Measurements from ENCODE around the gene FRY. TPM values are rescaled to one million over a fixed set of nuclear protein-coding genes. Genes with fewer than 3 reads are reported as not detected.

The FRY gene
- total and polyA plus RNA-seq, 2 donors (not counting 1 experiment from before 2014, with no cell fraction given): 2.3 to 6.3 TPM

DNA sequence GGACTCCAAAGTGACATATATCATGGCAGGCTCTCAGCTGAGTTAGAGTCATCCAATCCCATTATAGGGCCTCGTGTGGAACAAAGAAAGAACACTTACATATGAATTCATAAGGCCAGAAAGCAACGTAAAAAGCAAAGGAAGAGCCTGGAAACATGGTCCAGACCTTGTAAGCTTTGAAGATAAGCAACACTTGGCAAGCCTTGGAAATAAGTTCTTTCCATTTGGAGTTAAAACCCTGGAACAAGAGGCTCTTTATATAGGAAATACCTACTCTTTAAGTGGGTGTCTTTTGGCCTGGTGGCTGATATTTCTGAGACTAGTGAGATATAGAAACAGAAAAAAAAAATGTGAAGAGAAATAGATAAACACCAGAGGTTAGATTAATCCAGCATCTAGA, 234.2 kb downstream of the FRY start:
- no peaks in the 10 kb centered on the region for H3K36me3 ChIP-seq (replicated peaks in 1 of 2; ENCODE audit: control extremely low read depth in 1 of 2, control insufficient read depth in 1 of 2, extremely low read depth in 1 of 2, insufficient read depth in 2 of 2, low read length in 1 of 2)
- no peaks in the 10 kb centered on the region for H3K27me3 Mint-ChIP-seq
- no peak overlapping the region for H3K27ac ChIP-seq (ENCODE audit: low read length in 2 of 2)
- intact Hi-C loops (cut with micrococcal nuclease): loop anchor here (5.0 kb wide), 1 partner anchor 47 kb away; no protein-coding TSS in a partner anchor
- no peaks in the 10 kb centered on the region for H3K27me3 ChIP-seq (replicated peaks in 1 of 4; ENCODE audit: control extremely low read depth in 1 of 4, control insufficient read depth in 3 of 4, insufficient read depth in 4 of 4, low read length in 3 of 4)
- H3K4me1 Mint-ChIP-seq: no peaks in the 10 kb centered on the region
- no peak for DNase-seq
- H3K9me3 ChIP-seq (ENCODE audit: control extremely low read depth in 1 of 3, control insufficient read depth in 2 of 3, insufficient read depth in 1 of 3, low read length in 2 of 3): no peaks in the 10 kb centered on the region
- ATAC-seq (ENCODE audit: low read depth): no peak
- no peak overlapping the region for H2AFZ ChIP-seq (ENCODE audit: insufficient read depth, low read depth, low read length, poor library complexity, severe bottlenecking)
- no peak overlapping the region for H3K27ac Mint-ChIP-seq
- H3K4me2 ChIP-seq (replicated peaks; ENCODE audit: low read depth, low read length, poor library complexity, severe bottlenecking): no peak overlapping the region
- no peaks in the 10 kb centered on the region for H3K79me2 ChIP-seq (ENCODE audit: control insufficient read depth, insufficient read depth, low read length)
- CTCF ChIA-PET: interaction anchor here (1.0 kb wide), 1 partner anchor 50 kb away, joined by 3 read pairs; no protein-coding TSS in a partner anchor
- TF ChIP-seq, protein P1, sequence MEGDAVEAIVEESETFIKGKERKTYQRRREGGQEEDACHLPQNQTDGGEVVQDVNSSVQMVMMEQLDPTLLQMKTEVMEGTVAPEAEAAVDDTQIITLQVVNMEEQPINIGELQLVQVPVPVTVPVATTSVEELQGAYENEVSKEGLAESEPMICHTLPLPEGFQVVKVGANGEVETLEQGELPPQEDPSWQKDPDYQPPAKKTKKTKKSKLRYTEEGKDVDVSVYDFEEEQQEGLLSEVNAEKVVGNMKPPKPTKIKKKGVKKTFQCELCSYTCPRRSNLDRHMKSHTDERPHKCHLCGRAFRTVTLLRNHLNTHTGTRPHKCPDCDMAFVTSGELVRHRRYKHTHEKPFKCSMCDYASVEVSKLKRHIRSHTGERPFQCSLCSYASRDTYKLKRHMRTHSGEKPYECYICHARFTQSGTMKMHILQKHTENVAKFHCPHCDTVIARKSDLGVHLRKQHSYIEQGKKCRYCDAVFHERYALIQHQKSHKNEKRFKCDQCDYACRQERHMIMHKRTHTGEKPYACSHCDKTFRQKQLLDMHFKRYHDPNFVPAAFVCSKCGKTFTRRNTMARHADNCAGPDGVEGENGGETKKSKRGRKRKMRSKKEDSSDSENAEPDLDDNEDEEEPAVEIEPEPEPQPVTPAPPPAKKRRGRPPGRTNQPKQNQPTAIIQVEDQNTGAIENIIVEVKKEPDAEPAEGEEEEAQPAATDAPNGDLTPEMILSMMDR (IDR thresholded peaks at IDR 0.05): no peak
- no peak for TF ChIP-seq EZH2 (IDR thresholded peaks at IDR 0.05; ENCODE audit: borderline replicate concordance, insufficient read depth, low read depth, low read length, poor library complexity, severe bottlenecking)
- no peak overlapping the region for H3K4me3 Mint-ChIP-seq
- H3K9ac ChIP-seq (ENCODE audit: low read length): no peak overlapping the region
- no peaks in the 10 kb centered on the region for H4K20me1 ChIP-seq (ENCODE audit: control insufficient read depth, insufficient read depth, low read length, poor library complexity, severe bottlenecking)
- H3K4me1 ChIP-seq (ENCODE audit: control insufficient read depth in 2 of 2, insufficient read depth in 2 of 2, low read length in 2 of 2): no peaks in the 10 kb centered on the region
- POLR2A ChIA-PET: no interaction called here
- no CpG with 5 or more reads among the region's 2 CpGs for WGBS (ENCODE audit: insufficient coverage)
- H3K4me3 ChIP-seq (ENCODE audit: control extremely low read depth in 1 of 5, extremely low read depth in 1 of 5, insufficient read depth in 1 of 5, low read depth in 2 of 5, low read length in 4 of 5): no peak overlapping the region
- no peaks in the 10 kb centered on the region for H3K9me3 Mint-ChIP-seq (ENCODE audit: insufficient read depth)

DNA sequence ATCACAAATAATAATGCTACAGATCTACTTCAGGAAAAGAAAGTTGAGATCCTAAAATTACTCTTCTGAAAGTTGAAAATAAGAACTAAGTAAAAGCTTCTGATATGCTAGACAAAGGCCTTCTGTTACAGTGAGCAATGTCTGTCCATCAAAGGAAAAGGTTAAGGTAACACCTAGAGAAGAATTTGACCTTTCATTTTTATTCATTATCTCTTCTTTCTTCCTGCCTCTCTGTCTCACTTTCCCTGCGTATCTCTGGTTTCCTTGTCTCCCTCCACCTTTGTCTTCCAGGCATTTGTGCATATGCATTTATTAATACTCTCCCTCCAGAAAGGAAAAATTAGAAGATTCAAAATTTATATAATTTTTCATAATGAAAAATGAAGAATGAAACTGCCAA, 234.6 kb downstream of the FRY start:
- Mint-ChIP-seq H3K27me3 (no peaks in the 10 kb centered on the region), H3K4me1 (no peaks in the 10 kb centered on the region), H3K27ac (no peak overlapping the region), H3K9me3 (ENCODE audit: insufficient read depth) (no peaks in the 10 kb centered on the region), H3K4me3 (no peak overlapping the region)
- no peak overlapping the region for H3K9ac ChIP-seq (ENCODE audit: low read length)
- H4K20me1 ChIP-seq (ENCODE audit: control insufficient read depth, insufficient read depth, low read length, poor library complexity, severe bottlenecking): no peaks in the 10 kb centered on the region
- H3K9me3 ChIP-seq (ENCODE audit: control extremely low read depth in 1 of 3, control insufficient read depth in 2 of 3, insufficient read depth in 1 of 3, low read length in 2 of 3): no peaks in the 10 kb centered on the region
- intact Hi-C loops (cut with micrococcal nuclease): loop anchor here (5.0 kb wide), 1 partner anchor 46 kb away; no protein-coding TSS in a partner anchor
- no peak for DNase-seq
- no CpG with 5 or more reads among the region's 1 CpG for WGBS (ENCODE audit: insufficient coverage)
- CTCF ChIA-PET: interaction anchor here (1.0 kb wide), 1 partner anchor 50 kb away, joined by 3 read pairs; no protein-coding TSS in a partner anchor
- no peak overlapping the region for H3K27ac ChIP-seq (ENCODE audit: low read length in 2 of 2)
- no peak overlapping the region for H3K4me2 ChIP-seq (replicated peaks; ENCODE audit: low read depth, low read length, poor library complexity, severe bottlenecking)
- no peak overlapping the region for H3K4me3 ChIP-seq (ENCODE audit: control extremely low read depth in 1 of 5, extremely low read depth in 1 of 5, insufficient read depth in 1 of 5, low read depth in 2 of 5, low read length in 4 of 5)
- no peak overlapping the region for H2AFZ ChIP-seq (ENCODE audit: insufficient read depth, low read depth, low read length, poor library complexity, severe bottlenecking)
- H3K4me1 ChIP-seq (ENCODE audit: control insufficient read depth in 2 of 2, insufficient read depth in 2 of 2, low read length in 2 of 2): no peaks in the 10 kb centered on the region
- POLR2A ChIA-PET: no interaction called here
- H3K27me3 ChIP-seq (replicated peaks in 1 of 4; ENCODE audit: control extremely low read depth in 1 of 4, control insufficient read depth in 3 of 4, insufficient read depth in 4 of 4, low read length in 3 of 4): no peaks in the 10 kb centered on the region
- ATAC-seq (ENCODE audit: low read depth): no peak
- no peaks in the 10 kb centered on the region for H3K79me2 ChIP-seq (ENCODE audit: control insufficient read depth, insufficient read depth, low read length)
- TF ChIP-seq, protein P1 (IDR thresholded peaks at IDR 0.05): no peak
- no peak for TF ChIP-seq EZH2 (IDR thresholded peaks at IDR 0.05; ENCODE audit: borderline replicate concordance, insufficient read depth, low read depth, low read length, poor library complexity, severe bottlenecking)
- no peaks in the 10 kb centered on the region for H3K36me3 ChIP-seq (replicated peaks in 1 of 2; ENCODE audit: control extremely low read depth in 1 of 2, control insufficient read depth in 1 of 2, extremely low read depth in 1 of 2, insufficient read depth in 2 of 2, low read length in 1 of 2)

Measured in B cell (primary cell).